ENCODE measurements around the gene PCSK9. TPM values are rescaled to one million over a fixed set of nuclear protein-coding genes. Genes with fewer than 3 reads are reported as not detected.

PCSK9 gene
- total RNA-seq, 1 experiment from 2014 or later: 41.6 TPM

- CTCF ChIA-PET: no interaction called here
- no peaks in the 10 kb centered on the region for H3K9me3 Mint-ChIP-seq (ENCODE audit: low read depth, unreplicated experiment)
- H3K4me1 Mint-ChIP-seq (ENCODE audit: low read depth, unreplicated experiment): no peaks in the 10 kb centered on the region
- no TSS peak for BruUV-seq (replicated peaks)
- no peak overlapping the region for H3K27ac Mint-ChIP-seq (ENCODE audit: unreplicated experiment)
- no peak overlapping the region for H3K4me3 Mint-ChIP-seq (ENCODE audit: low read depth, unreplicated experiment)
- intact Hi-C loops (cut with micrococcal nuclease; ENCODE audit: unreplicated experiment): no loop called here
- no peak for DNase-seq
- H3K36me3 Mint-ChIP-seq (ENCODE audit: insufficient read depth, unreplicated experiment): peaks cover 21% of the 10 kb centered on the region
- no peak for TF ChIP-seq CTCF (IDR thresholded peaks at IDR 0.05; ENCODE audit: unreplicated experiment)
- no peaks in the 10 kb centered on the region for H3K27me3 Mint-ChIP-seq (ENCODE audit: unreplicated experiment)
Measured at GRCh38 chr1:55051621-55052020, 12.3 kb downstream of the PCSK9 start.

GRCh38 chr1:55052221-55053142 lies 13.1 kb downstream of the PCSK9 start:
- Mint-ChIP-seq H3K9me3 (ENCODE audit: low read depth, unreplicated experiment) (no peaks in the 10 kb centered on the region), H3K4me3 (ENCODE audit: low read depth, unreplicated experiment) (no peak overlapping the region), H3K4me1 (ENCODE audit: low read depth, unreplicated experiment) (no peaks in the 10 kb centered on the region), H3K27me3 (ENCODE audit: unreplicated experiment) (no peaks in the 10 kb centered on the region), H3K27ac (ENCODE audit: unreplicated experiment) (no peak overlapping the region), H3K36me3 (ENCODE audit: insufficient read depth, unreplicated experiment) (peaks cover 21% of the 10 kb centered on the region)
- no peak for DNase-seq
- intact Hi-C loops (cut with micrococcal nuclease; ENCODE audit: unreplicated experiment): no loop called here
- CTCF ChIA-PET: no interaction called here
- TF ChIP-seq CTCF (IDR thresholded peaks at IDR 0.05; ENCODE audit: unreplicated experiment): no peak
- BruUV-seq (replicated peaks): no TSS peak

- no peak for DNase-seq
- H3K27ac Mint-ChIP-seq (ENCODE audit: unreplicated experiment): no peak overlapping the region
- H3K9me3 Mint-ChIP-seq (ENCODE audit: low read depth, unreplicated experiment): no peaks in the 10 kb centered on the region
- peaks cover 20% of the 10 kb centered on the region for H3K36me3 Mint-ChIP-seq (ENCODE audit: insufficient read depth, unreplicated experiment)
- BruUV-seq (replicated peaks): no TSS peak
- no peak for TF ChIP-seq CTCF (IDR thresholded peaks at IDR 0.05; ENCODE audit: unreplicated experiment)
- CTCF ChIA-PET: no interaction called here
- H3K4me3 Mint-ChIP-seq (ENCODE audit: low read depth, unreplicated experiment): no peak overlapping the region
- H3K27me3 Mint-ChIP-seq (ENCODE audit: unreplicated experiment): no peaks in the 10 kb centered on the region
- no peaks in the 10 kb centered on the region for H3K4me1 Mint-ChIP-seq (ENCODE audit: low read depth, unreplicated experiment)
- intact Hi-C loops (cut with micrococcal nuclease; ENCODE audit: unreplicated experiment): no loop called here
Measured at GRCh38 chr1:55053265-55053954, 14.1 kb downstream of the PCSK9 start.

GRCh38 chr1:55054396-55054795 lies 15.0 kb downstream of the PCSK9 start:
- no peak for TF ChIP-seq CTCF (IDR thresholded peaks at IDR 0.05; ENCODE audit: unreplicated experiment)
- no peak overlapping the region for H3K4me3 Mint-ChIP-seq (ENCODE audit: low read depth, unreplicated experiment)
- CTCF ChIA-PET: no interaction called here
- intact Hi-C loops (cut with micrococcal nuclease; ENCODE audit: unreplicated experiment): no loop called here
- BruUV-seq (replicated peaks): no TSS peak
- no peak overlapping the region for H3K27ac Mint-ChIP-seq (ENCODE audit: unreplicated experiment)
- peaks cover 28% of the 10 kb centered on the region for H3K36me3 Mint-ChIP-seq (ENCODE audit: insufficient read depth, unreplicated experiment)
- no peak for DNase-seq
- H3K27me3 Mint-ChIP-seq (ENCODE audit: unreplicated experiment): no peaks in the 10 kb centered on the region
- no peaks in the 10 kb centered on the region for H3K9me3 Mint-ChIP-seq (ENCODE audit: low read depth, unreplicated experiment)
- no peaks in the 10 kb centered on the region for H3K4me1 Mint-ChIP-seq (ENCODE audit: low read depth, unreplicated experiment)
